DMS153 treated with DMSO at 0.1 percent for 48 hours (cell line): ENCODE measurements around the gene NELFB.

ENCODE experiments used
- DNase-seq: peaks from one replicate; lab custom pipeline; 2025; ENCODE audit not compliant: unreplicated experiment; lab: John Stamatoyannopoulos, UW

The NELFB gene

DNA sequence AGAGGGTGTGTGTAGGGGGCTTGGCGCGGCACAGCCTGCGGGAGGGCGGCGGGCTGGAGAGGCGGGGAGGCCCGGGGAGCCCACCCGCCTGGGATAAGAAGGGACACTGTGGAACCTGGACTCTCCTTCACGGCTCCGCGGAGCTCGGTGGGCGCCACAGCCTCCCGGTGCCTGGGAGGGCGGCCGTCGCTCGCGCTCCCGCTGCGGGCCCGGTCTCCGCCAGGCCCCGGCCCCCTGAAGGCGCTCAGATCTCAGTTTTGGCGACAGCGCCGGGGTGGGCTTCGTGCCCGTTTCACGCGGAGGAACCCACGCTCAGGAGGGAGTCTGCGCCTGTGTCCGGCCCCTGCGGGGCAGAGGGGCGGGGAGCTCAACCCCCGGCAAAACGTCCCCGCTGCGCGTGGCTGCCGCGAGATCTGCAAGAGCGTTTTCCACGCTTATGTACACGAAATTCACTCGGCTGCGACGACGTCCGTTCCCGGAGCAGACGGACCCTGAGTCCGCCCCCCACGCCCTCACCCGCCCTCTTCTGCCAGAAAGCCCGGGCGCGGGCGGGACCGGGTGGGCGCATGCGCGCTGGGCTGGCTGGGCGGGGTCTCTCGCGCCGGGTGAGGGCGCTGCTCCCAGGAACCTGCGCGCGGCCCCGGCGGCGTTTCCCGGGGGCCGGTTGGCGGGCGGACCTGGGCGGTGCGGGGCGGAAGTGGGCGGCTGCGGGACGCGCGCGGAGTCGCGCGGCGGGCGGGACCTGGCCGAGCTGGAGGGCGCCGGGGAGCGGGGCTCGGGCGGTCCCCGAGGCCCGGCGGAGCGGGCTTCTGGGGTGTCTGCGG lies at the start of gene NELFB:
Gene NELFB (plus strand): TSS at position 704 of the 824 bp plus-strand sequence.
- peak; percentile 68 for DNase-seq

DNA sequence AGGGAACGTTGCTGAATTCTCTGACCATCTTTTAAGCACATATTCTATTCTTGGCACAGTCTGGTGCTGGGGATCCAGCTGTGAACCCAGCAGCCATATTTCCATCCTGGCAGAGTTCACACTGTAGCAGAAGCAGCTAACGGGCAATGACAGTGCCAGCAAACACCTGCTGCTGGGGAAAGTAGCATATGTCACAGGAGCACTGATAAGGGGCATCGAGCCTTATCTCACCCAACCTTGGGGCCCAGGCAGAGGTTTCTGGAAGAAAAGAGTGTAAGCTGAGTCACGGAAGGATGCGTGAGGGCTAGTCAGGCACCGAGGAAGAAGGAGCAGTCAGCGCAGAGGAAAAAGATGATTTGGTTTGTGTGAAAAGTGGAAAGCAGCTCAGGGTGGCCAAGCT lies 48.5 kb upstream of the NELFB start:
- DNase-seq, result no peak

DNA sequence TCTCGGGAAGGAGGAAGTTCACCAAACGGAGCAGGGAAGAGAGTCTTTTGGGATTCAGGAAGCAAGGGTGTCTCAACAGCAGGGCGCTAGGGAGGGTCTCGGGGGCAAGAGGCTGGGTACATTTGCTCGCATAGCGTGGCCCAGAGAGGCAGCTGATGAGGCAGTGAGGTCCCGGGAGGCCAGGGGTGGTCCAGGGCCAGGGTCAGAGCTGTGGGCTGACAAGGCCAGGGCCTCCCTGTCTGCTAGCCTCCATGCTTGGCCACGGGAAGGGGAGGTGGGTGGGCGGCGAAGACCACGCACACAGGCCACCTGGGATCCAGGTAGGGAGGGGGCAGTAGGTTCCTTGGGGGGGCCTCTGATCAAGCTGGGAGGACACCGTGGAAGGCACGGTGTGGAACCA lies 43.6 kb upstream of the NELFB start:
- no peak for DNase-seq

DNA sequence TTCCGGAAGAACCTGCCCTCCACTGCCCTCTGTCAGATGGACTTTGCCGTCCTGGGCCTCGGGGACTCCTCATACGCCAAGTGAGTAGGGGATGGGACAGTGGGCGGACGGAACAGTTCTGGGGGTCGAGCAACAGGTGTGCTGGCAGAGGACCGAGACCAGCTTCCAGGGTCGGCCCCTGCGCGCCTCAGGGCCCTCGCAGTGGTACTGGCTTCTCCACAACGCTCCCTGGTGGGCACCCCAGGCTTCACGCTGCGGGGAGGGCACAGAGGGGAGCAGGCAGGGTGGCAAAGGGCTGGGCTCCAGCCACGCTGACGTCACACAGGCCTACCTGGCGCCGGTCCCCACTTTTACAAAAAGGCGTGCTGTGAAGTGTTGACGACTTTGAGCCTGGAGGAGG lies 42.6 kb upstream of the NELFB start:
- DNase-seq, result no peak

DNA sequence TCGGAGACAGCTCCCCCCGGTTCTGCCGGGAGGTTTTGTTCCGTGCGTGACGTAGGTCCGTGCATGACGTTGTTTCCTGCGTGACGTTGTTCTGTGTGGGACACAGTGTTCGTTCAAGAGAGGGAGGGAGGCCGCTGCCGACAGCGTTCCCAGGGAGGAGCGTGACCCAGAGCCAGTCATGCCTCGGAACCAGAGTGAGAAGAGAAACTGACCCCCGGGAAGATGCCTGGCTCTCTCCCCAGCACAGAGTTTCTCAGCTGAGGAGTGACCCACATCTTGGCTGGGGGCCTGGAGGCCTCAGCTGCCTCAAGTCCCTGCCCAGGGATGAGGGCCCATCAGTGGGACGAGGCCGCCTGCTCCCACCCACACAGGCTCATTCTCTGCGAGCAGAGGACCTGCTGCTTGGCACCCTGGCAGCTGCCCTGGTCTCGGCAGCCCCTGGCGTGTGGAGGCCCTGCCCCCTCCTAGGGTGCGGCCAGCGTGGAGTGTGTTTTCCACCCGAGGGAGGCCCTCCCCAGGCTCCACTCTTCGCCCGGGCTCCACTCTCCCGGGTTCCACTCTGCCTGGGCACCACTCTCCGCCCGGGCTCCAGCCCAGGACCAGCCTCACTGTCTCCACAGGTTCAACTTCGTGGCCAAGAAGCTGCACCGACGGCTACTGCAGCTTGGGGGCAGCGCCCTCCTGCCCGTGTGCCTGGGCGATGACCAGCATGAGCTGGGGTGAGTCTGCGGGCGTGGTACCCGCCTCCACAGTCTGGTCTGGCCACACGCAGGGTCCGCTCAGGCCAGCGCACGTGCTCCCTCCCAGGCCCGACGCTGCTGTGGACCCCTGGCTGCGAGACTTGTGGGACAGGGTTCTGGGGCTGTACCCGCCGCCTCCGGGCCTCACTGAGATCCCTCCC lies 41.7 kb upstream of the NELFB start:
- no peak for DNase-seq

DNA sequence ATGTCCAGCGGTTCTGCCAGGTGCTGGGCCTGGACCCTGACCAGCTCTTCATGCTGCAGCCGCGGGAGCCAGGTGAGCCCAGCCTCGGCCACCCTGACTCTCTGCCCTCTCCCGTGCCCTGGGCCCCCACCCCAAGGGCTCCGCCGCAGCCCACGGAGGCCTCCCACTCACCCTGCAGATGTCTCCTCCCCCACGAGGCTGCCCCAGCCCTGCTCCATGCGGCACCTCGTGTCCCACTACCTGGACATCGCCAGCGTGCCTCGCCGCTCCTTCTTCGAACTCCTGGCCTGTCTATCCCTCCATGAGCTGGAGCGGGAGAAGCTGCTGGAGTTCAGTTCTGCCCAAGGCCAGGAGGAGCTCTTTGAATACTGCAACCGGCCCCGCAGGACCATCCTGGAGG lies 40.5 kb upstream of the NELFB start:
- DNase-seq, result no peak

DNA sequence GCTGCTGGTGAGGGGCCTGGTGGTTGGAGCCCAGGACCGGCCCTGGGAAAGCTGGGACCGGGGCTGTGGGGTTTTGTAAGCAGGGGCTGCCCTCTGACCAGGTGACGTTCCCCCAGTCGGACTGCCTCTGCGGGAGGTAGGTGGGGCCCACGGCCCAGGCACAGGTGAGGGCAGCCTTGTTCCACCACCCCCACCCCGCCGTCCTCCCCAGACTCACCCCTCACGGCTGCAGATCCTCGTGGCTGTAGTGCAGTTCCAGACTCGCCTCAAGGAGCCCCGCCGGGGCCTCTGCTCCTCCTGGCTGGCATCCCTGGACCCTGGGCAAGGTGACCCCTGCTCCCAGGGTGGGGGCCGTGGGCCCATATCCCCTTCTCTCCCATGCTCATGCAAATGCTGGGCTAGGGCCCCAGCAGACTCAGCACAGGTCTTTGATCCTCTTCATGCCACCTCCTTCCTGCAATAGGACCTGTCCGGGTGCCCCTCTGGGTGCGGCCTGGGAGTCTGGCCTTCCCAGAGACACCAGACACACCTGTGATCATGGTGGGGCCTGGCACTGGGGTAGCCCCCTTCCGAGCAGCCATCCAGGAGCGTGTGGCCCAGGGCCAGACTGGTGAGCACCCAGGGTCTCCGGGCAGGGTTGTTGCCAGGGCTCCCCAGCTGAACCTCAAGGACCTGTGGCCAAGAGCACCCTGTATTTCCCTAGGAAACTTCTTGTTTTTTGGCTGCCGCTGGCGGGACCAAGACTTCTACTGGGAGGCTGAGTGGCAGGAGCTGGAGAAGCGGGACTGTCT lies 39.7 kb upstream of the NELFB start:
- no peak for DNase-seq

DNA sequence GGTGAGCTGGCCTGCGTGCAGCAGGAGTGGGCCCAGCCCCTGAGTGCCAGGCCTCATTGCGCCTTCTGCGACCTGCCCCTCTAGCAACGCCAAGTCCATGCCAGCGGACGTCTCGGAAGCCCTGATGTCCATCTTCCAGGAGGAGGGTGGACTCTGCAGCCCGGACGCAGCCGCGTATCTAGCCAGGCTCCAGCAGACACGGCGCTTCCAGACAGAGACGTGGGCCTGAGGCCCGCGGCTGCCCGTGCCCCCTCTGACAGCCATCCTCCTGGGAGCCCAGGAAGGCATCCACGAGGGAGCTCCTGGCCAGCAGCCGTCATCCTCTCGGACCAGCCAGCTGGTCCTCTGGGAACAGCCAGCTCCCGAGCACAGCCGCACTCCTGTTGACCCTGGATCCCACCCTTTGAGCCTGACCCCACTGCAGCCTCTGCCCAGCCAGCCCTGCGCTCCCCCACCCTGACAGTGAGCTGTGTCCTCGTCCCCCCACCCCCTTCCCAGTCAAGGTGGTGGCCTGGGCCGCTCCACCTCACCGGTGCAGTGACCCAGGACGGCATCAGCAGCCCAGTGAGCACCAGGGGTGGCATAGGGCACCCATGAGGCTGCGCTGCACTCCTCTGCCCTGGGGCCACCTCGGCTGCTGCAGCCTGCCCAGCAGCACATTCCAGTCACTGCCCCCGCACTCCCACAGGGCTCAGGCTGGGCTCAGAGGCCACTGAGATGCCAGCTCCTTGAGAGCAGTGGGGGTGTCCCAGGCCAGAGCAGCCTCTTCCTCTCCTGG lies 38.8 kb upstream of the NELFB start:
- DNase-seq, result no peak

DNA sequence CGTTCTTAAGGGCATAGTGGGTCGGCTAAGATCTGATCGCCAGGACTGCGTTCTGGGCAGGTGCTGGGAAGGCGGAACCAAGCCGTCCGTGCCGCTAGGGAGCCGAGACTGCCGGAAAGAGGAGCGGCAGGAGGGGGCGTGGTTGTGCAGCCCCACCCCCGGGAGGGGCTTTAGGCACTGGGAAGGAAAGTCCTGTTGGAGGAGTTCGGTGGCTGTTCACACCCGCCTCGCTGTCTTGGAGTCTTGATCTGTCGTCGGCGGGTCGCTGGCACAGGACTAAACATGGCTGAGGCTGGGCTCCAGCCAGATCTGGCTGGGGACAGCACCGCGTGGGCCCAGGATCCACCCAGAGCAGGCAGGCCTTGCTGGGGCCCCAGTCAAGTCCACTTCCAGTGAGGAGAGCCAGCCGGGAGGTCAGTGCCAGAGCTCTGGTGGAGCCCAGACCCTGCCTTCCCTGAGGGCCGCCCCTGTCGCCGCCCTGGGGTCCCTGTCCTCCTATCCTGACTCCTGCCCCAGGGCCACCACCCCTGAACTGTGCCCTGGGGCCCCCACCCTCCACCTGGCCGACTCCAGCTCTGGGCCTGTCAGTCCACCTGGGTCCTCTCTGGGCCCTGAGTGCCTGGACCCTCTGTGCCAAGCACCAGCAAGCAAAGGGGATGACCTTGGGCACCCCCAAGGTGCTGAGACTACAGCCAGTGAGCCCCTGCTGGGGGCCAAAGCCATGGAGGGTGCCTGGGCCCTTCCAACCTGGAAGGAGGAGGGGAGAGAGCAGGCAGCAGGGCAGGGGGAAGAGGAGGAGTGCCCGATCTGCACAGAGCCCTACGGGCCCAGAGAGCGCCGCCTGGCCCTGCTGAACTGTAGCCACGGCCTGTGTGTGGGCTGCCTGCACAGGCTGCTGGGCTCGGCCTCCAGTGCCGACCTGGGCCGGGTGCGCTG lies 37.6 kb upstream of the NELFB start:
- peak; percentile 42 for DNase-seq

DNA sequence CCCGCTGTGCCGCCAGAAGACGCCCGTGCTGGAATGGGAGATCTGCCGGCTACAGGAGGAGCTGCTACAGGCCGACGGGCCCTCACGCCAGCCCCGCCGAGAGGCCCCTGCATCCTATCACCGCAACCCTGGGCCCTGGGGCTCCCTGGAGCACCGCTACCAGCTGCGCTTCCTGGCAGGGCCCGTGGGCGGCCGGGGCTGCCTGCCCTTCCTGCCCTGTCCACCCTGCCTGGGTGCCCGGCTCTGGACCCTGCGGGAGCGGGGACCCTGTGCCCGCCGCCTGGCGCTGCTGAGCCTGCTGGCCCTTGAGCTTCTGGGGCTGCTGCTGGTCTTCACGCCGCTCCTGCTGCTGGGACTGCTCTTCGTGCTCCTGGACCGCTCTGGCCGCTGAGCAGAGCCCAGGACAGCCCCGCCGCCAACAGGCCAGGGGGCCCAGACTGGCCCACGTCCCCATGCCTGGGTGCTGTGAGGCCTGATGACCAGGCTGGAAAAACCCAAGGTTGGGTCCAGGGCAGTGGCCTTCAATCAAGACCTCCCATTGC lies 36.8 kb upstream of the NELFB start:
- no peak for DNase-seq

DNA sequence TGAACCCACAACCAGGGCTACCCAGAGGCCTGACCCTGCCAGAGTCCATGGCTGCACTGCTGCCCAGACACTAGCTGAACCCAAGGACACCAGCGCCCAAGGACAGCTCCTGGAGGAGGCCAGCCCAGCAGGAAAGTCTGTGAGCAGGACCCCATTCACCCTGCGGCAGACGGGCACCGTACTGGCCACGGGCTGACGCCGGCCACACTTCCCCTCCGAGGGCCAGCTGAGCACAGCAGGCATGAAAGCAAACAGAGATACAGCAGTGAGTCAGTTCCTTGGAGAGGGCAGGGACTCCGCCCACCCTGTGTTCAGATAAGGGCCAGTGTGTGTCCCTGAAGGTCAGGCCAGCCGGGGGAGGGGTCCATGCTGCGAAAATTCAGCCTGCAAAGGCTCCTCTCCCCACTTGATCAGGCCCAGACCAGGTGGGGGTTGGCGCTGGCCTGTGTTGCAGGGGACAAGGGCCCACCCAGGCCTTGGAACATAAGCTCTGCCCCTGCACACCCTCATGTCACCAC lies 36.3 kb upstream of the NELFB start:
- DNase-seq, result no peak

DNA sequence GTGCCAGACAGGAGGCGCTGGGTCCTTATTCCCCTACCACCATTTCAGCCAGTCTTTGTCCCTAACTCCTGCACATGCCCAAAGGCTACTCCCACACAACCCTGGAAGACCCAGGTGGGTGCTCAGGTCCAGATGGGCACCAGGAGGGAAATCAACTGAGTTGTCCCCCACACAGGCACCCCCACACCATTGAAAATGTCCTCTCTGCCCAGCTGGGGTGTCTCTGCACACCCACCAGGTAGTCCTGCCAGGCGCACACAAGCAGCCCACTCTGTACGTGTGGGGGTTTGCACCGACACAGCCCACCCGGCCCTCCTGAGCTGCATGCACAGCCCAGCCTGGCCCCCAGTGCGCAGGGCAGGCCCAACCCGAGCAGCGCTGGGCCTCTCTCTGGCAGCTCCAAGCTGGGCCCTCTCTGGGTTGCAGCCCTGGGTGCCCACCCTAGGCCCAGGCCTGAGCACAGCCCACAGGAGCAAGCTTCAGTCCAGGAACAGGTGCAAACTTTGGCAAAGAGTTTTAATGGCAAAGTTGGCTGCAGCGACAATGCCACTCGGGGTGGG lies 35.3 kb upstream of the NELFB start:
- DNase-seq, result no peak

DNA sequence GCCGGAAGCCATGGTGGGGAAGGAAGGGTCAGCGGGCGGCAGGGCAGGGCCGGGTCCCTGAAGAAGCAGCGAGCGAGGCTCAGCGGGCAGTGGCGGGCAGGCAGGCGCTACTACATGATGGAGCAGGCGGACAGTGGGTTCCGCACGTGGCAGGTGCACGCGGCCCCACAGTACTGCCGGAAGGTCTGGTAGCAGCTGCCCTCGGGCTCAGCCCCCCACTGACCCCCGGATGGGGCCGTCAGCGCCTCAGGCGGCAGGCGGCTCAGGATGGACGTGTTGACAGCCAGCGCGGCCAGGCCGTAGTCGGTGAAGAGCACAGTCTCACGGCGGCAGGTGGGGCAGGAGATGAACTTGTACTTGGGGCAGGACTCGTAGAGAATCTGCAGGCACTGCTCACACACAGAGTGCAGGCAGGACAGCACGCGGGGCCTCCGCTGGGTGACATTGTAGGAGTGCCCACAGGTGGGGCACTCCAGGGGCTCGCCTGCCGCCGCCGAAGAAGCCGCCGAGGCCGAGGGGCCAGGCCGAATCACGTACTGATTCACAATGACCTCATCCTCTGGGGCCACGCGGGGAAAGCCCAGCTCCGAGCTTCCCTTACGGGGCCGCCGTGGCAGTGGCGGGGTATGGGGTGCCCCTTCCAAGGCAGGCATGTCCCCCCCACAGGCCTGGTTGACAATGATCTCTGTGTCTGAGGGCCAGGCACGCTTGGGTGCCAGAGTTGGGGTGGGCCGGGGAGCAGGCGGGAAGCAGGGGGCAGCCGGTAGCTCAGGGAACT lies 34.6 kb upstream of the NELFB start:
- no peak for DNase-seq

DNA sequence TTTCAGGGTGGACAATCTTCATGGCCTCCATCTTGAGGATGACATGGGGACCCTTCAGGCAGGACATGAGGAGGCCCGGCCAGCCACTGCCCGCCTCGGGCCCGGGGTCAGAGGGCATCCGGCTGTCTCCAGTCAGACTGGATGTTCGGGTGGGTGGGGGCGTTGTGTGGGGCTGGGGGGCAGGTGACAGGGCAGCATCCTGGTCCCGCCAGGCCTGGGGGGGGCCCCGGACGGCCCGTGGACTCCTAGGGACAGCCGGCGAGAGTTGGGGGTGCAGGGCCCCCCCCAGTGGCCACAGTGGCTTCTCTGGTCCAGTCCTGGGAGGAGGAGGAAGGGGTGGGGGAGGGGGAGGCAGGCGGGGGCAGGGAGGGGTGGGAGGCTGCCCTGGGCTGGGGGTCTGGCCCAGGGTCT lies 34.0 kb upstream of the NELFB start:
- no peak for DNase-seq

DNA sequence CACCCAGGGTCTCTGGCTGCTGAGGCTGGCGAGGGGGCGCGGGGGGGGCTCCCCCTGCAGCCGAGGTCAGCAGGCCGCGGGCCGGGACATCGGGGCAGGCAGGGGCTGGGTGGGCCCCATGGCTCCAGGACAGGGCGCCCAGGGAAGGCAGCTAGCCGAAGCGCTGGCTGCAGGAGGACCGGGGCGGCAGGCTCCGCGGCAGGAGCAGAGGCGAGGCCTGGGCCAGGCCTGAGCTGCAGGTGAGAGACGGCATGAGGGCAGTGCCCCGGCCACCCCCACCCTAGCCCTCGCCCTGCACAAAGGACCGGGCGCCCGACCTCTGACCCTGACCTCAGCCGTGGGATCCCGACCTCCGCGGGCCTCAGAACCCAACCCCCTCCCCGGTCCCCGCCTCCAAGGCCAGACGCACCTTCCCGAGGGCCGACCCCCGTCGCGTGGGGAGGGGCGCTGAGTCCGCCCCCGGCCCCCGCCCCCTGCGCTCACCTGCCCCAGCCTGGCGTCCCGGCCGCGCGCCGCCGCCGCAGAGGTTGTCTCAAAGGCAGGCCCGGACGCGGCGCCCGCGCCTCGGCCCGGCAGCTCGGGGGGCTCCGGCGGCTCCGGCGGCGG lies 33.5 kb upstream of the NELFB start:
- DNase-seq, result no peak

DNA sequence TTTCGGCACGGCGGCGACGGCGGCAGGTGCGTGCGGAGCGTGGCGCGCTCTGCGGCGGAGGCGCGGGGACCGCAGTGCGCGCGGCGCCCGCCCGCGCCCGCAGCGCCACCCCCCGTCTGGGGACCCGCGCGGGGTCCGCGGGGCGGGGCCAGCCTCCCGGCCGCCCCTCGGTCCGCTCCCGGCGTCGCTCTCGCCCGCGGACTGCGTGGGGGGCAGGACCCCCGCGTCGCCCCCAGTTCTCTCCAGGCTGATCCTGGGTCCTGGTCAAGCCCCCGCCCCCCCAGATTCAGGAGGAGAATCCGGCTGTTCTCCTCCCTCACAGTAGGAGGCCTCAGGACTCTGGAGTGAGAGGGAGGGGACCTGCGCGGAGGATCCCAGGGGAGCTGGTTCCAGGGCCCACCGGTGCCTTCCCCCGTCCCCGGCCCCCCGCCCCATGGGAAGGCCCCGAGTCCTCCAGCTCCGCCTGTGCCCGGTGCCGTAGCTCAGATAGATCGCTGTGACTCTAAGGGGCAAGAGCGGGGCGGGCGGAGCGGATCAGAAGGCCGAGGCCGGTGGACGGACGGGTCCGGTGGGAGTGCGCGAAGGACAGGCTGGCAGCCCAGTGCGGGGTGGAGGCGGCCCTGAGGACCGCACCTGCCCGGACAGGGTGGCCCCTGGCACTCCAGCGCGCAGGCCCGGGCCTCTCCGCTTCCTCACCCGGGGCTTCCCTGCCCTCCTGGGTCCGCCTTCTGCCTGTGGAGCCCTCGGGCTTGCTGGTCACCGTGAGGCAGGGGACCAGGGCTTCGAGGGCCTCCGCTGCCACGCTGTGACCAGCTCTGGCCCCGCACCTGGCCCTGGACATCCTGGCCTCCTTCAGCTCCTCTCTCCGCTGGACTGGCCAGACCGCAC lies 32.7 kb upstream of the NELFB start, which contains the start of gene RNF208:
Gene RNF208 (minus strand): TSS at position 51 of the 888 bp plus-strand sequence. CDS start 1,028 bp downstream, outside the sequence.
- no peak for DNase-seq
